OCI-LY1 (cell line): ENCODE results near the gene ANKFN1.

Source experiments
- EZH2 ChIP-seq: fragments of 200-600 bp; sonication (generic), shearing (Covaris generic); IDR thresholded peaks from 2 replicates; pipeline ENCODE4 v1.8.0; 2017; ENCODE audit warnings: borderline replicate concordance, mixed run types, mild to moderate bottlenecking, antibody characterized with exemption, low read length, moderate library complexity, mixed read lengths
- TF ChIP-seq, protein P1 (sequence below): fragments of 200-600 bp; sonication (generic), shearing (Covaris generic); IDR thresholded peaks from 2 replicates; pipeline ENCODE4 v1.5.1; 2017; ENCODE audit warnings: mild to moderate bottlenecking, antibody characterized with exemption, low read length, moderate library complexity, mixed read lengths

DNA sequence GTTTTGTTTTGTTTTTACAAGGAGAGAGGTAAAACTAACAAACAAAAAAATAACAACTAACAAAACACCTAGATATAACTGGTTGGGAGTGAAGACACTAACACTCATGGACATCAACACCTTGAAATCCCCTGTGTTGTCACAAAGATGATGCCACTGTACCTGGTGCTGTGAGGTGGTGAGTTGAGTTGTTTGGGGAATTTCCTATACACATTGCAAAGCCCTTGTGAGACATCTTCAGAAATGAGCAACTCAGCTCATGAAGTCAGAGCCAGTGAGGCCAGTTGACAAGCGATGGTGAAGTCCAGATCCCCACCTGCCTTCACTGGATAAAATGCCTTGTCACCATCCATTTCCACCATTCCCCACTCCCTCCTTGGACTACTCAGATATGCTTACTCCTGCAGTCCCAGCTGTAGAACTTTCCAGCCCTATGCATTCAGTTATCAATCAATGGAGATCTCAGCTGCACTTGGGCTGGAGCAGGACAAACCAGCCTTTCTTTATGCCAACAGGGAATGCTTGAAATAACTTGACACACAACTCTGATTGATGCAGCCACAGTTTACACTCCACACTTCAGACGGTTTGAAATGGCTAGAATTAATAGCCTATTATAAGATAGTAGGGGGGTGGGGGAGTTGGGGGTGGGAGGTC lies 22.2 kb downstream of the ANKFN1 start:
- TF ChIP-seq EZH2 = no peak
- TF ChIP-seq, protein P1, sequence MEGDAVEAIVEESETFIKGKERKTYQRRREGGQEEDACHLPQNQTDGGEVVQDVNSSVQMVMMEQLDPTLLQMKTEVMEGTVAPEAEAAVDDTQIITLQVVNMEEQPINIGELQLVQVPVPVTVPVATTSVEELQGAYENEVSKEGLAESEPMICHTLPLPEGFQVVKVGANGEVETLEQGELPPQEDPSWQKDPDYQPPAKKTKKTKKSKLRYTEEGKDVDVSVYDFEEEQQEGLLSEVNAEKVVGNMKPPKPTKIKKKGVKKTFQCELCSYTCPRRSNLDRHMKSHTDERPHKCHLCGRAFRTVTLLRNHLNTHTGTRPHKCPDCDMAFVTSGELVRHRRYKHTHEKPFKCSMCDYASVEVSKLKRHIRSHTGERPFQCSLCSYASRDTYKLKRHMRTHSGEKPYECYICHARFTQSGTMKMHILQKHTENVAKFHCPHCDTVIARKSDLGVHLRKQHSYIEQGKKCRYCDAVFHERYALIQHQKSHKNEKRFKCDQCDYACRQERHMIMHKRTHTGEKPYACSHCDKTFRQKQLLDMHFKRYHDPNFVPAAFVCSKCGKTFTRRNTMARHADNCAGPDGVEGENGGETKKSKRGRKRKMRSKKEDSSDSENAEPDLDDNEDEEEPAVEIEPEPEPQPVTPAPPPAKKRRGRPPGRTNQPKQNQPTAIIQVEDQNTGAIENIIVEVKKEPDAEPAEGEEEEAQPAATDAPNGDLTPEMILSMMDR = no peak
